ENCODE results near the gene EPS8. TPM values are rescaled to one million over a fixed set of nuclear protein-coding genes. Genes with fewer than 3 reads are reported as not detected.

Gene EPS8
- polyA plus RNA-seq, 3 donors = 4.1 to 4.8 (median 4.3) TPM

DNA sequence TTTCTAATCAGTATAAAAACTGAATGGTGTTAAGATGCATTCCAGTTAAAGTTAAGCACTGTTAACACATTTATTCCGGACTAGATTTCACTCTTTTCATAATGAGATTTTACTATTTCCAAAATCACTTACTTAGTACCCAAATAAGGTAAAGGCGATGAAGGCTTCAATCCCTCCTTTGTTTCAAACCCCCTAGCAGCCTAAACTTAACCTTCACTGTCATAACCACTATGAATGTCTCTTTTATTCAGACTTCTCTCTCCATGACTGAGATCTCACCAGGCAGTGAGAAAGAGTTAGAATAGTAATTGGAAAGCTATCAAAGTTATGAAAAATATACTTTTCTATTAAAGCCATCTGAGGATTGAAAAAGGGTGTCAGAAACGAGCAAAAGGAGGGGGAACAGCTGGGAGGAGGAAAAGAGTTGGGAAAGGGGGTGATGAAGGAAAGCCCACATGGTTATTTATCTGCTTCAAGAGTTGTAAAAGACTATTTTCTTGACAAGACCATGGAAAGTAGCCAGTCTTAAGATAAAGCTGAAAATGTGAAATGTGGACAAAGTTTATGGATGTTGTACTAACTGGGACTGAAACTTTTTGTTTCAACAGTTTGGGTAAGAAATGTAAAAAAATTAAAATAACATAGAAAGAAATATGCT lies 11.7 kb downstream of the EPS8 start:
- Histone ChIP-seq H3K4me2 (replicated peaks; ENCODE audit: extremely low read depth, low read length, poor library complexity, severe bottlenecking) (no peak overlapping the region), H3K4me1 (ENCODE audit: control insufficient read depth in 1 of 2, insufficient read depth in 2 of 2, low read length in 2 of 2) (no peaks in the 10 kb centered on the region), H3K27ac (ENCODE audit: low read depth in 1 of 2, low read length in 2 of 2) (no peak overlapping the region), H3K9ac (ENCODE audit: insufficient read depth, low read length, poor library complexity, severe bottlenecking) (no peak overlapping the region), H3K4me3 (replicated peaks in 1 of 3; ENCODE audit: low read depth in 2 of 3, low read length in 3 of 3) (no peak overlapping the region), H3K27me3 (ENCODE audit: control insufficient read depth in 2 of 2, insufficient read depth in 2 of 2, low read length in 2 of 2) (no peaks in the 10 kb centered on the region), H4K20me1 (ENCODE audit: insufficient read depth, low read length) (no peaks in the 10 kb centered on the region), H2AFZ (ENCODE audit: insufficient read depth, low read depth, low read length, poor library complexity, severe bottlenecking) (no peak overlapping the region), H3K79me2 (ENCODE audit: insufficient read depth, low read length) (no peaks in the 10 kb centered on the region), H3K36me3 (replicated peaks in 1 of 2; ENCODE audit: control insufficient read depth in 1 of 2, insufficient read depth in 2 of 2, low read length in 2 of 2) (no peaks in the 10 kb centered on the region), H3K9me3 (replicated peaks in 1 of 2; ENCODE audit: control insufficient read depth in 1 of 2, insufficient read depth in 1 of 2, low read length in 2 of 2) (no peaks in the 10 kb centered on the region)
- no peak for DNase-seq
- TF ChIP-seq, protein P1, sequence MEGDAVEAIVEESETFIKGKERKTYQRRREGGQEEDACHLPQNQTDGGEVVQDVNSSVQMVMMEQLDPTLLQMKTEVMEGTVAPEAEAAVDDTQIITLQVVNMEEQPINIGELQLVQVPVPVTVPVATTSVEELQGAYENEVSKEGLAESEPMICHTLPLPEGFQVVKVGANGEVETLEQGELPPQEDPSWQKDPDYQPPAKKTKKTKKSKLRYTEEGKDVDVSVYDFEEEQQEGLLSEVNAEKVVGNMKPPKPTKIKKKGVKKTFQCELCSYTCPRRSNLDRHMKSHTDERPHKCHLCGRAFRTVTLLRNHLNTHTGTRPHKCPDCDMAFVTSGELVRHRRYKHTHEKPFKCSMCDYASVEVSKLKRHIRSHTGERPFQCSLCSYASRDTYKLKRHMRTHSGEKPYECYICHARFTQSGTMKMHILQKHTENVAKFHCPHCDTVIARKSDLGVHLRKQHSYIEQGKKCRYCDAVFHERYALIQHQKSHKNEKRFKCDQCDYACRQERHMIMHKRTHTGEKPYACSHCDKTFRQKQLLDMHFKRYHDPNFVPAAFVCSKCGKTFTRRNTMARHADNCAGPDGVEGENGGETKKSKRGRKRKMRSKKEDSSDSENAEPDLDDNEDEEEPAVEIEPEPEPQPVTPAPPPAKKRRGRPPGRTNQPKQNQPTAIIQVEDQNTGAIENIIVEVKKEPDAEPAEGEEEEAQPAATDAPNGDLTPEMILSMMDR (IDR thresholded peaks at IDR 0.05) = no peak
- intact Hi-C loops (cut with micrococcal nuclease) = no loop called here
- H3K4me3 Mint-ChIP-seq = no peak overlapping the region
- no peaks in the 10 kb centered on the region for H3K4me1 Mint-ChIP-seq
- peaks cover 0 to 9% (median 0%) of the 10 kb centered on the region in 3 donors for H3K27me3 Mint-ChIP-seq (ENCODE audit: low read depth in 3 of 3)
- no peaks in the 10 kb centered on the region for H3K36me3 Mint-ChIP-seq
- no peak overlapping the region for H3K27ac Mint-ChIP-seq
- WGBS (ENCODE audit: insufficient coverage) = 100% methylated on average over 2 of the region's 3 CpGs
- H3K9me3 Mint-ChIP-seq = no peaks in the 10 kb centered on the region

DNA sequence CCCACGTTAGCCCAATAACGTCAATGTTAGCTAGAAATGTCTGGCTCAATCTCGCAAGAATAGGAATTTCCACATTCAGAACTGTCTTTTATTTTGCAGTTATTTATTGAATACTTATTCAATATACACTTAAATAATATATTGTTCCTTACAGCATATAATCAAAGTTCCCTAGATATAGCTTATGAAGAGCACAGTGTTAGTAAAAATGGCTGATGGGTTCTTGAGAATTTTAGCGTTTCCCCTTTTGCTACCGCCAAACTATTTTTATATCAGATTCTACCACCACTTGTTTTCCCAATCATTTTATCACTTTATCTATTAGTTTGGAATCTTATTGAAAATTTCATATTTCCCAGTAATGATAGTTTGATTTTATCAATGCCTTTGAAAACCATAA lies 12.7 kb downstream of the EPS8 start:
- peaks cover 0 to 9% (median 0%) of the 10 kb centered on the region in 3 donors for H3K27me3 Mint-ChIP-seq (ENCODE audit: low read depth in 3 of 3)
- H3K4me1 Mint-ChIP-seq = no peaks in the 10 kb centered on the region
- no peaks in the 10 kb centered on the region for H3K4me1 ChIP-seq (ENCODE audit: control insufficient read depth in 1 of 2, insufficient read depth in 2 of 2, low read length in 2 of 2)
- H3K9me3 ChIP-seq (replicated peaks in 1 of 2; ENCODE audit: control insufficient read depth in 1 of 2, insufficient read depth in 1 of 2, low read length in 2 of 2) = no peaks in the 10 kb centered on the region
- no peaks in the 10 kb centered on the region for H3K79me2 ChIP-seq (ENCODE audit: insufficient read depth, low read length)
- H3K9me3 Mint-ChIP-seq = no peaks in the 10 kb centered on the region
- no peak overlapping the region for H3K27ac Mint-ChIP-seq
- no peaks in the 10 kb centered on the region for H4K20me1 ChIP-seq (ENCODE audit: insufficient read depth, low read length)
- H2AFZ ChIP-seq (ENCODE audit: insufficient read depth, low read depth, low read length, poor library complexity, severe bottlenecking) = no peak overlapping the region
- TF ChIP-seq, protein P1 (IDR thresholded peaks at IDR 0.05) = no peak
- no CpG with 5 or more reads among the region's 5 CpGs for WGBS (ENCODE audit: insufficient coverage)
- no peak overlapping the region for H3K27ac ChIP-seq (ENCODE audit: low read depth in 1 of 2, low read length in 2 of 2)
- no peak overlapping the region for H3K9ac ChIP-seq (ENCODE audit: insufficient read depth, low read length, poor library complexity, severe bottlenecking)
- intact Hi-C loops (cut with micrococcal nuclease) = no loop called here
- no peak for DNase-seq
- no peak overlapping the region for H3K4me3 ChIP-seq (replicated peaks in 1 of 3; ENCODE audit: low read depth in 2 of 3, low read length in 3 of 3)
- H3K36me3 Mint-ChIP-seq = no peaks in the 10 kb centered on the region
- no peaks in the 10 kb centered on the region for H3K27me3 ChIP-seq (ENCODE audit: control insufficient read depth in 2 of 2, insufficient read depth in 2 of 2, low read length in 2 of 2)
- no peak overlapping the region for H3K4me2 ChIP-seq (replicated peaks; ENCODE audit: extremely low read depth, low read length, poor library complexity, severe bottlenecking)
- no peaks in the 10 kb centered on the region for H3K36me3 ChIP-seq (replicated peaks in 1 of 2; ENCODE audit: control insufficient read depth in 1 of 2, insufficient read depth in 2 of 2, low read length in 2 of 2)
- no peak overlapping the region for H3K4me3 Mint-ChIP-seq
